SH-SY5Y (cell line): ENCODE data around the gene FOXN3.

ENCODE experiments used
- GATA2 ChIP-seq: IDR thresholded peaks from 2 replicates; pipeline ENCODE4 v1.6.1; 2011; ENCODE audit warnings: mild to moderate bottlenecking, low read depth, low read length
- GATA3 ChIP-seq: IDR thresholded peaks from 2 replicates; pipeline ENCODE4 v1.6.1; 2011; ENCODE audit warnings: low read depth, mild to moderate bottlenecking, low read length, moderate library complexity

FOXN3 gene

DNA sequence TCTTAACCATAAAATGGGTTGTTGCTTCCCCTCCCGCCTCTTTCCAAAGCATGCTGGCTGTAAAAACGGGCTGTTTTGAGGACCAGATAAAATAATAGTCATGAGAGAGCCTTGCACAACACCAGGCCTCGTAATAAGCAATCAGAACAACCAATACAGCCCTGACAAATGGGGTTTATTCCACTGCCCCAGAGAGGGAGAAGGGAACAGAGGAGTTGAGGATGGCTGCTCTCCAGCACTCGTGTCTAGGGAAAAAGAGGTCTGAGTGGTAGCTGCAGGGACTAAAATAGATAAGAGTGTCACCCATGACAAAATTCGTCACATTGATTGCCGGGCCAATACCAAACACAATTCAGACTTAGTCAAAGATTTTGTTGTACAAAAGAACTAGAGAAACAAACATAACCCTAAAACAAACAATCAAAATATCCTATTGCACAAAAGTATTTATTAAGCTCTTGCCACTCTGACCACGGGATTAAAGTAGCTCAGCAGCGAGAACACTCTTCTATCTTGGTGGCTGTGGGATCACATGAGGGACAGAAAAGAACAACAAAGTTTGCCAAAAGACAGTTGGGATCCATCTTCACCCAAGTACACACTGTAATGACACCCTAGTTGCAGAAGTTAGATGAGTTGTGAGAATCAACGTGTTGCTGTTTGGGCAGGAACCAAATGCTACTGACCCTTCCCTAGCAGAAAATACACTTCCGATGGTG is 188.0 kb downstream of the FOXN3 start:
- TF ChIP-seq GATA2 (no peak), GATA3 (no peak)

DNA sequence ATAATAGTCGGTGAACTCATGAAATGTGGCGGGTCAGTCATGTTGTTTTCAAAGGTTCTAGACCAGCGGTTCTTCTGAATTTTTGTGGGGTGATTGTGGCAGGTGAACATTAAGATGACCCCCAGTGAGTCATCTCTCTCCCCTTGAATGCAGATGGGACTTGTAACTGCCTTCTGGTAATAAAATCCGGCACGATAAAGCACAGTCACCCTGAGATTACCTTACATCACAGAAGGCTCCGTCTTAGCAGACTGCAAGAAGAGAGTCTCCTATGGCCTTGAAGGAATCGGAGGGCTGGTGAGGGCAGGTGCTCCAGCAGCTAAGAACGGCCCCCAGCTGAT is 189.6 kb downstream of the FOXN3 start:
- TF ChIP-seq GATA3 (no peak), GATA2 (no peak)

DNA sequence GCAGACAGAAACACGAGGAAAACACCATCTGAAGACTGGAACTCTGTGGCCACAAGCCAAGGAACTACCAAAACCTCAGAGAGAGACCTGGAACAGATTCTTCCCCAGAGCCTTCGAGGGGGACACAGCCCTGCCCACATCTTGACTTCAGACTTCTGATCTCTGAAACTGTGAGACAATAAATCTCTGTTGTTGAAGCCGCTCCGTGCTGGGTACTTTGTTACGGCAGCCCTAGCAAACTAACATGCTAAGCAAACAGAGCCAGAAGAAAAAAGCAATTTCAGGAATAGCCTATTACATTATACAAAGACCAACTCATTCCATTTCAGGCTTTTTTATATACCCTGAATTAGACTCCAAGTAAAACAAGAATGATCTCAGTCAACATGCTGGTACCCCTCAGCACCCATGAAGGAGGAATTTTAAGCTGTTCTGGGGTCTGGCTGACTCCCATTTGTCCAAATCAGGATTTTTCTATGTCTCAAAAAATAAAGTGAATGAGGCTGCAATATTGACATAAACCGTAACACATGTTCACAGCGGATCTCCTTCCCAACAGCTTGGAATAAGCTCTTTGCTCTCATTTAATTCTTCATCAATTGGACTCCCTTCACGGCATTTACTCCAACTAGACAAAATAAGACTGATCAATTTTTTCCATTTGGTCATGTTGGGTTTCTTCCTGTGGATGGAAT is 190.1 kb downstream of the FOXN3 start:
- TF ChIP-seq GATA2 (no peak), GATA3 (no peak)

DNA sequence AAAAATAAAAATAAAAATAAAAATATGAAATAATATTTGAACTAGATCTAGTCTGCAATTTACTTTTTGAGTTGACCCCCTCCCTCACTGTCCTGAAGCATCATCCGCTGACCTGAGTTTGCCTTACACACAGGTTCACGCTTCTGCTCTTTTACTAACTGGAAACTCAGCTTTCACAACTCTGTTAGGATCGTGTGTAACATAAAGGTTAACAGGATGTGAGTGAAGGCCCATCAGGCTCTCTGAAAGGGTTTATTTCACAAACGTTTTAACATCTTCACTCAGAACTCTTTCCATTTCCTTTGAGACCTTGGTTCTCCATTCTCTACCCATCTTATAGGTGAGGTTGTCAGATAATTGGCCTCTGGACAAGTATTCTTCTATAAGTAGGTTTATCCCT is 191.4 kb downstream of the FOXN3 start:
- no peak for TF ChIP-seq GATA3
- TF ChIP-seq GATA2 = no peak

DNA sequence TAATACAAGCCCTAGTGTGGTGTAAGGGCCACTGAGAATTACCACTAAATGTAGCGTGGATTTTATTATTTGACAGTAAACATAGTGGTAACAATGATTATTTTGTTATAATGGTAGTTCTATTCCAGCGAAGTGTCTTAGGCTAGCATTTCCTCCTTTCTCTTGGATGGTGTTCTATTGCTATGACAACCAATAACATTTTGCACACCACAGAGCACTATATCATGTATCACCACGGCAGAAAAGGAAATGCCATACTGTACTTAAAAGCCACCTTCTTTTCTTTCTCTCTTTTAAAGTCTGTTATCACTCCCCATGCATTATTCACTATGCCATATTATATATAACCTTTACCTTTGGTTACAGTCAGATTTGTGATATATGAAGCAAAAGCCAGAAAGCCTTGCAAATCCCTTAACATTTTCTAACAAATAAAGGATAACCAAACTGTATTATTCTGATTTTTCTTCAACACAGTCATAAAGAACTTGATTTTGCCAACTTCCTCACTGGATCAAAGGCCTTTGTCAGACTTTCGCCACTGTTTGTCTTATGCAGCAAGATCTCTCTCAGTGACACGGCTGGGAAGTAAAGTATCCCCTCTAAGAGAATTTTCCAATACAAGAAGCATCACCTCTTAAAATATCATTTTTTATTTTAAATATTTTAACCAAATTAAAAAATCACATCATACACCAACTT is 195.8 kb downstream of the FOXN3 start:
- TF ChIP-seq GATA3 = no peak
- TF ChIP-seq GATA2 = no peak

DNA sequence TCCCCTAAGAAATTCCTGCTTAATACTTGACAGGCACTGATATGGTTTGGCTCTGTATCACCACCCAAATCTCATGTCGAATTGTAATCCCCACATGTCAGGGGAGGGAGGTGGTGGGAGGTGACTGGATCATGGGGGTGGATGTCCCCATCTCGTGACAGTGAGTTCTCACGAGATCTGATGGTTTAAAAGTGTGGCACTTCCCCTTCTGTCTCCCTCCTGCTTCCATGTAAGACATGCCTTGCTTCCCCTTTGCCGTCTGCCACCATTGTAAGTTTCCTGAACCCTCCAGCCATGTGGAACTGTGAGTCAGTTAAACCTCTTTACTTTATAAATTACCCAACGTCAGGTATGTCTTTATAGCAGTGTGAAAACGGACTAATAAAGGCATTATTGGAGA is 198.0 kb downstream of the FOXN3 start:
- TF ChIP-seq GATA2 (no peak), GATA3 (no peak)

DNA sequence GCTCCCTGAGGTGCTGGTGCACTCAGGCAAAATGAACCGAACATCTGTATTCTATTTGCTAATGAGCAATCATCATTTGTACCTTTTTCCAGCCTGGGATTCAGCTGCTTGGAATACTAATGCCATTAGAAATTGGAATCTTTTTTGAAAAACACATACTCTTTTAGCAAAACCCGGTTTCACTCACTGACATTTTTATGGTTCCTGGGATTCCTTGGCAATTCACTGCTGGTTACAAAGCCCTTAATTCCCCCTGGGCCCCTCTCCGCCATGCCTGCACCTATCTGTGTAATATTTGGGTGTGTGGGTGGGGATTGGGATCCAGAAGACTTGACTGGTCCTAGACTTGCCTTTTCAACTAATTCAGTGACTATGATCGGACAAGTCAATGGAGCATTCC is 199.1 kb downstream of the FOXN3 start:
- TF ChIP-seq GATA2 = no peak
- TF ChIP-seq GATA3 = no peak

DNA sequence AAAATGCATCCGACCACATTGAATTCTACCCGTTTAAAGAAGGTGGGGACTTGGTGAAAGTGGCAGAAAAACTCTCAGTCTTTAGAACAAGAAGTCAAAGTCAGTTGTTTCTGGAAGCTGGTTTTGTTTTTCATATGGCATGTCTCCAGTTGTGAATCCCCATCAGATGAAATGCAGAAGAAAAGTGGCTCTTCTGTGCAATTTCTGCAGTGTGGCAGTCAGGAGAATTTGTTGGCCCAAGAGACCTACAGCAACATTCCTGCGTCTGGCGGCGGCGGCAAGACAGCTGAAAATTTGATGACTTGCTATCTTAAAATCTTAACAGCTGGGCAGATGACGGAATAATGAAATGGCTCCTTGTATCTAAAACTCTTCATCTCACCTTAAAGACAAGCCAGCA is 201.5 kb downstream of the FOXN3 start:
- 0 out of 2 replicates have a peak, but pooled peaks have one; percentile 14 for TF ChIP-seq GATA2
- no peak for TF ChIP-seq GATA3

DNA sequence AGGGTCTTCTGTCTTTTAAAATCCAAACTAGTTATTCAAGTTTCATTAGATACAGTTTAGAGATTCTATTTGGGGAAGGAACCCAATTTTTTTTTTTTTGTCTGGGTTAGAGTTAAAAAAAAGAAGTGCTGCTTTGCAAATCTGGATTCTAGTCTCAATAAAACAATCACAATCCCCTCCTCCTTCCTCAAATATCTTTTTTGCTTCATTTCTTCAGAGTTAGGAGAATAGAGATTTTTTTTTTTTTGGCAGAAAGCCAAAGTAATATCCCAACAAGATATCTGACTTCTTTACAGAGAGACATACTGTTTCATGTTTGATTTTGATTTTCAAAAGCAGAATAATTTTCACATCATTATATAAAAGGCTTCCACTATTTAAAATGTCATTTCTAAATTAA is 201.9 kb downstream of the FOXN3 start:
- TF ChIP-seq GATA2 (no peak), GATA3 (no peak)

DNA sequence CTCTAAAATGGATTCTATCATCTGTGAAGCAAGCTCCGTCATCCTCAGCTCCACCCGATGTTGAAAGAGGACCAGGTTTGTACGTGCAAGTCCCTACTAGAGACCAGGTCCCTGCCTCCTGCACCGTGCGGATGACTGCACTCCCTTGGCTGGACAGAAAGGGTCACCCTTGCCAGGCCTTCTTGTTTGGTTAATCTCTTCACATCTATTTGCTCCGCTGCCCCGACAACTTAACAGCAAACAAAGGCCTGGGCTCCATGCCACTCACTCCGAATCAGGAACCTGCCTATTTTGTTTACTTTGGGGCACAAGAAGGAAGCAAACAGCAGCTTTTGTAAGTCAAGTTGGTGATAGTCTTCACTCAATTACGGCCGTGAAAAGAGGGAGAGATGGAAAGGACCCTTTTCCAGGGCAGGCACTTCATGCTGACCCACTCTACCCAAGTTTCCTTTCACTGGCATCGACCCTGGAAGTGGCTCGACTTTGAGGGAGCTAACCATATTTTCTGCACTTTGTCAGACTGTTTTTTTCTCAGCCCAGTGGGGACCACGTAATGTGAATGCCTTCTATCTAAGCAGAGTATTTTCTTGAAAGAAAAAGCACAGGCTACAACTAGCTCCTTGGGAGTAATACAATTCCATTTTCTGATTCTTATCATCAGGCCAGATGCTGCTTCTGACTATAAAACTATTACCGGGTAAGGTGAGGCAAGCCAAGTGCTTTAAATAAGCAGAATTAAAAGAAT is 202.6 kb downstream of the FOXN3 start:
- no peak for TF ChIP-seq GATA3
- 0 out of 2 replicates have a peak, but pooled peaks have one; percentile 25 for TF ChIP-seq GATA2

DNA sequence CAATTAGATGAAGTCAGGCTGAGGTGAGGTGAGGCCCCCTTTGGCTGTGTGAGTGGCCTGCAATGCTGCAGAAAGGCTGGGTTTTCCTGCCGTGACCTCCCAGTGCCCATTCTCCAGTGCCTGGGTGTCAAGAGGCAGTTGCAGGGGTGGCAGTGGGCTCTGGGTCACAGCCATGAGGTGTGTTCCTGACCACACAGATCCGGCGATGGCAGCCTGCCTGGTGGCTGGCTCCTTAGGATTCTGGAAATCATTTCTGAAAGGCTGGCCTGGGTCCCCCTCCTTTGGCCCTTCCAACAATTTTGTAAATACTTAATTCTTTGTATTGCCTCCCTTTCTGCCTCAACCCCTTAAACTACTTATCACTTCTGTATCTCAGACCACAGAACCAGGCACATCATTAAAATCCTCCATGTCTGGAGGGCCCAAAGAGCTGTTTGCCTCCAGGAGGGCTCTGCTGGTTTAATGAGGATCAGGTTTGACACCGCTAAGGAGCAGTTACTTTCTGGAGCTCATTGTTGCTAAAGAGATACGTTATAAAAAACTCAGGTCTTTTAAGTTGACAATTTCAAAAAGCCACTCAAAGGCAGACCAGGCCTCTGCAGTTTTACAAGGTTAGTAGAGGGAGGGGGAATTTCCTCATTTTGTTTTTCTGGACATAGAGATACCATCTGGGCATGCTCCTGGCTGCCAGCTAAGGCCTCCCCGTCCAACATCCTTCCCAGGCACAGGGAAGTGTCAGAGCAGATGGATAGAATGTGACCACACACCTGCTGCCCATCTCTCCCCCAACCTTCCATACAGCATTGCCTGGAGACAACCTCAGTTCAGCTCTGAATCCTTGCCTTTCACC is 204.4 kb downstream of the FOXN3 start:
- TF ChIP-seq GATA2 = peak; percentile 85
- TF ChIP-seq GATA3 = peak; percentile 61

DNA sequence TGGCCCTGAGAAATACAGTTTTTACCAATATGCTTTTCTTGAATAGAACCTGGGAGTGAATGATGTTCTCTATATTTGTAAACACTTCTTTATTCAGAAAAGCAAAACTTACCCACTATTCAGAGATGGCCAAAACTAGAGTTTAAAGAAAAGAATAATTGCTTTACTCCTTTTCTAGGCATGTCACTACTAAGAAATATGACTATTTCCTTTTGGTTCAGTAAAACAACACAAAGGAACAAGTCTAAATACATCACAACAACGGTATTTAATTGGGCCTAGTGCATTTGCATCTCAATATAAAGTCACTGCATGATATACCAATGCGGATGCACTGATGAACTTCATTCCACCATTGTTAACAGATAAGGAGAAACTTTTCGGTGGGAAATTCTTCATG is 207.5 kb downstream of the FOXN3 start:
- TF ChIP-seq GATA3 = no peak
- no peak for TF ChIP-seq GATA2

DNA sequence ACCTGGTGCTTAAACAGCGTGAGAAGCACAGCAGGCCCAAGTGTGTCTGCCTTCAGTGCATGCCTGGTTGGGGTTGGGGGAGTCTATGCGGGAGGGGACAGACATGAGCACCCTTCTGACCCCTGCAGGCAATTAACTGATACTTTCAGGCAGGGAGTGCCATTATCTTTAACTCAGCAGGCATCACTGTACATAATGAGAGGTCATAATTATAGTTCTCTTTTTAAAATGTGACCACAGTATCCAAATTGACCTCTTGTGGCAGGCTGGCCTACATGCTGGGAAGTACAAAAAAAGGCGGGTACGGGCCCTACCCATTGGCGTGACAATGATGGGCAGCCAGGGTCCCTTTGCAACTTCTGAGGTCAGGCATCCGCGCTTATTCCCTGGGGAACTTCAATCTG is 209.1 kb downstream of the FOXN3 start:
- TF ChIP-seq GATA3 (no peak), GATA2 (no peak)

DNA sequence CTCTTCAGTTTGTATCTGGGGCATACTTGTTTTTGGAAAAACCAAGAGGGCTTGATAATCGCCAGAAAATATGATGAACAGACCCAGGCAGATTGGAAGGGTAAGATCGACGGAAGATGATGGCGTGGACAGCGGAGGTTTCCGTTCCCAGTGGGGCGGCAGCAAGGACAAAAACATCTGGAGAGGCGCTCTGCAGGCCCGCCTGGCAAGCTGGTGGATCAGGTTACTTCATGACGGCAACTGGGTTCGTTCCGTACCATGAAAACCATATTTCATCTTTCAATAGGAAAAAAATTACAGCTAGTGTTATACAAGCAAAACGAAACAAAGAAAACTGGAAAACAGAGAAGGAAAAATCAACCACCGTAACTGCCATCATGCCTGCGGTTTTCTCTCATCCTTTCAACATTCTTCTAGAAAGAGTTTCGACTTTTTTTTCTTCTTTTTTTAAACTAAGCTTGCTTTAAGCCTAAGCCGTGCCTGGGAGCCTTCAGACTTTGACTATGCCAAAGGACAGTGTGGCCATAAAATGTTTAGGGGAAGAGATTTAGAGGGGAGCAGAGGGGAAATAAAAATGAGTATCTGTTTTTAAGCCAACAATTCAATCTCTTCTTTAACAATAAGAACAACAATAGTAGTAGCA is 210.5 kb downstream of the FOXN3 start:
- TF ChIP-seq GATA2 (no peak), GATA3 (no peak)

DNA sequence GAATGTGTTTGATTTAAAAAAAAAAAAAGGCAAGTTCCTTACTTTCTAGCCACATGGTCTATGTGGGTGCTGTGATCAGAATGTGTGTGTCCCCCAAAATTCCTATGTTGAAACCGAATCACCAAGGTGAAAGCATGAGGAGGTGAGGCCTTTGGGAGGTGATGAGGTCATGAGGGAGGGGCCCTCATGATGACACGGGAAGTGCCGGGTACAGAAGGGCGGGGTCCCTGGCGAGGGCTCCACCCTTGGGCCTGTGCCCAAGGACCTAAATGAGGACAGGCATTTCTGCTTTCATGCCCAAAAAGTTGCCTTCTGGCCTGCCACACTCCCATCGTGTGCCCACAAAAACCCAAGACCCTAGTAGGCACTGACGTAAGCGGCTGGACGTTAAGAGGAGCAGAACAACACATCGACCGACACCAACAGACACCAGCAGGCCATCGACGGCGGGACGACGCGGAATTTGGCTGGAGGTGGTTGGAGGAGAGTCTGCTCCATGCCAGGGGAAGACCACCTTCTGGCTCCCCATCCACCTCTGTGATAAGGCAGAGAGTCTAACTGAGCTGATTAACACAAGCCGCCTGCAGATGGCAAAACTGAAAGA is 211.8 kb downstream of the FOXN3 start:
- no peak for TF ChIP-seq GATA2
- no peak for TF ChIP-seq GATA3
